Activated CD4-positive, alpha-beta T cell treated with anti-CD3 and anti-CD28 coated beads, Interleukin-2, amount 50 U/mL, for 48 hours (primary cell): ENCODE results near the gene CX3CR1.

Source experiments
- DNase-seq, 2 experiments: peaks; one replicate each; pipeline ENCODE4 v3.0.0-alpha.2; 2020

CX3CR1 gene

GRCh38 chr3:39220407-39221140 is 59.3 kb downstream of the CX3CR1 start:
- no peak for DNase-seq

- no peak for DNase-seq
Measured at GRCh38 chr3:39219702-39220101, 60.1 kb downstream of the CX3CR1 start.

- no peak for DNase-seq
Measured at GRCh38 chr3:39216176-39216790, 63.6 kb downstream of the CX3CR1 start.

GRCh38 chr3:39213613-39214012 is 66.2 kb downstream of the CX3CR1 start:
- no peak for DNase-seq
